Measurements from ENCODE around the gene SERPING1. TPM values are rescaled to one million over a fixed set of nuclear protein-coding genes. Genes with fewer than 3 reads are reported as not detected.
A peak's percentile ranks its signal among the peaks of the same experiment; 100 is the strongest.

The SERPING1 gene
- polyA plus RNA-seq (2011; rRNA removed) (92.4 and 119 TPM in 2 replicates), polyA minus RNA-seq (2011; rRNA and poly(A)+ RNA removed) (27.7 and 29.1 TPM in 2 replicates)

- no peak for DNase-seq (ENCODE audit: low read depth)
- peaks cover 2% of the 10 kb centered on the region; the same call in 1 of the 2 replicates for H3K36me3 ChIP-seq (ENCODE audit: control insufficient read depth, insufficient read depth, low read length)
- TF ChIP-seq, protein P1, sequence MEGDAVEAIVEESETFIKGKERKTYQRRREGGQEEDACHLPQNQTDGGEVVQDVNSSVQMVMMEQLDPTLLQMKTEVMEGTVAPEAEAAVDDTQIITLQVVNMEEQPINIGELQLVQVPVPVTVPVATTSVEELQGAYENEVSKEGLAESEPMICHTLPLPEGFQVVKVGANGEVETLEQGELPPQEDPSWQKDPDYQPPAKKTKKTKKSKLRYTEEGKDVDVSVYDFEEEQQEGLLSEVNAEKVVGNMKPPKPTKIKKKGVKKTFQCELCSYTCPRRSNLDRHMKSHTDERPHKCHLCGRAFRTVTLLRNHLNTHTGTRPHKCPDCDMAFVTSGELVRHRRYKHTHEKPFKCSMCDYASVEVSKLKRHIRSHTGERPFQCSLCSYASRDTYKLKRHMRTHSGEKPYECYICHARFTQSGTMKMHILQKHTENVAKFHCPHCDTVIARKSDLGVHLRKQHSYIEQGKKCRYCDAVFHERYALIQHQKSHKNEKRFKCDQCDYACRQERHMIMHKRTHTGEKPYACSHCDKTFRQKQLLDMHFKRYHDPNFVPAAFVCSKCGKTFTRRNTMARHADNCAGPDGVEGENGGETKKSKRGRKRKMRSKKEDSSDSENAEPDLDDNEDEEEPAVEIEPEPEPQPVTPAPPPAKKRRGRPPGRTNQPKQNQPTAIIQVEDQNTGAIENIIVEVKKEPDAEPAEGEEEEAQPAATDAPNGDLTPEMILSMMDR (IDR thresholded peaks at IDR 0.05; ENCODE audit: insufficient read depth, low read depth, low read length) = no peak
- peak within 1 kb of the TSS; percentile 60 for H3K4me3 ChIP-seq (ENCODE audit: low read depth, low read length)
- CTCF ChIA-PET = interaction anchor here (0.6 to 8.2 kb wide), 8 partner anchors 8 to 139 kb away, joined by 3 to 50 read pairs (median 4); partner anchors contain the start of gene UBE2L6
- 0 out of 2 replicates have a peak, but pooled peaks cover 5% of the 10 kb centered on the region for H3K27me3 ChIP-seq (ENCODE audit: control insufficient read depth, insufficient read depth, low read length)
- POLR2A ChIA-PET = no interaction called here
Measured at GRCh38 chr11:57597461-57597915, at the start of gene SERPING1. Gene SERPING1, plus strand, starts transcription at chr11:57597685. Its CDS starts 586 bp downstream, at chr11:57598271.

- TF ChIP-seq, protein P1 (IDR thresholded peaks at IDR 0.05; ENCODE audit: insufficient read depth, low read depth, low read length) = no peak
Measured at GRCh38 chr11:57547854-57548377, 49.6 kb upstream of the SERPING1 start.

DNA sequence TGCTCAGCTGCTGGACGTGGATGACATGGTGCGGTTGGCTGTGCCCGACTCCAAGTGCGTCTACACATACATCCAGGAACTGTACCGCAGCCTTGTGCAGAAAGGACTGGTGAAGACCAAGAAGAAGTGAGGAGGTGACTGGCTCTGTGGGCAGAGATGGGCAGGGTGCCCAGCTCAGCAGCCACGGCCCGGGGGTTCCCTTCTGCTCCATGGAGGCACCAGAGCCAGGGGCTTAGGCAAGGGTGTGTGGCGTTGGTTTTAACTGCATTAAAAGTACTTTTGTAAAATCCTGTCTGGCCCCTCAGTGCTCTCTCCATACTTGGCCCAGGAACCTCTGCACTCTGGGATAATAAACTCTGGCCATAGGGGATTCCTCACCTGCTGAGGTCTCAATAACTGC, 47.5 kb upstream of the SERPING1 start:
- peaks cover 16% of the 10 kb centered on the region for H3K36me3 ChIP-seq (ENCODE audit: control insufficient read depth, insufficient read depth, low read length)
- H3K4me3 ChIP-seq (ENCODE audit: low read depth, low read length) = no peak overlapping the region
- no peaks in the 10 kb centered on the region for H3K27me3 ChIP-seq (ENCODE audit: control insufficient read depth, insufficient read depth, low read length)
- POLR2A ChIA-PET = no interaction called here
- TF ChIP-seq, protein P1 (IDR thresholded peaks at IDR 0.05; ENCODE audit: insufficient read depth, low read depth, low read length) = no peak
- CTCF ChIA-PET = interaction anchor here (0.6 to 1.5 kb wide), 6 partner anchors 9 to 217 kb away, joined by 3 to 5 read pairs (median 4); no protein-coding TSS in a partner anchor
- no peak for DNase-seq (ENCODE audit: low read depth)

More at GRCh38 chr11:57547854-57548377, 49.6 kb upstream of the SERPING1 start:
- DNase-seq (ENCODE audit: low read depth) = no peak
- CTCF ChIA-PET = interaction anchor here (1.1 to 1.5 kb wide), 3 partner anchors 9 to 97 kb away, joined by 3 to 4 read pairs (median 4); no protein-coding TSS in a partner anchor
- POLR2A ChIA-PET = no interaction called here
- no peak overlapping the region for H3K4me3 ChIP-seq (ENCODE audit: low read depth, low read length)
- peaks cover 11% of the 10 kb centered on the region for H3K36me3 ChIP-seq (ENCODE audit: control insufficient read depth, insufficient read depth, low read length)
- H3K27me3 ChIP-seq (ENCODE audit: control insufficient read depth, insufficient read depth, low read length) = no peaks in the 10 kb centered on the region

GRCh38 chr11:57551941-57552340, 45.5 kb upstream of the SERPING1 start:
- DNase-seq (ENCODE audit: low read depth) = no peak
- Histone ChIP-seq H3K27me3 (ENCODE audit: control insufficient read depth, insufficient read depth, low read length) (no peaks in the 10 kb centered on the region), H3K36me3 (ENCODE audit: control insufficient read depth, insufficient read depth, low read length) (peaks cover 20% of the 10 kb centered on the region), H3K4me3 (ENCODE audit: low read depth, low read length) (no peak overlapping the region)
- CTCF ChIA-PET = interaction anchor here (0.6 to 1.7 kb wide), 2 partner anchors 16 to 71 kb away, joined by 3 to 6 read pairs; partner anchors contain the start of gene UBE2L6
- TF ChIP-seq, protein P1 (IDR thresholded peaks at IDR 0.05; ENCODE audit: insufficient read depth, low read depth, low read length) = no peak
- POLR2A ChIA-PET = no interaction called here

DNA sequence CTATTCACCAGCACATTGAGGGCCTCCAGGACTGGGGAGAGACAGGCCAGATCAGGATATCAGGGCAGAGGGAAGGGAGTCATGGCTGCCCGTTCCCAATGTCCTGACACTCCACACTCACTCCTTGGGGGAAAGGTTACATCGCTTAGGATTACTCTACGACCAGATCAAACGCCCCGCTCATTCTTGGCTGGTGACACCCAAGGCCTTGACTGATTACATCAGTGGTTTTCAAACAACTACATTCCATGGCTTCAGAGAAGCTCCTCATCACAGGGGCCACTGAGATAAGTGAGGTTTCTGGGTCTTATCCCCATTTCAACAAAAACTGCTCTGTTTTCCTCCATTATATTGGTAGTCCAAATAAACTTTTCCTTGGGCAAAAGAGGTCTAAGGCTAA, 45.0 kb upstream of the SERPING1 start:
- no peaks in the 10 kb centered on the region for H3K27me3 ChIP-seq (ENCODE audit: control insufficient read depth, insufficient read depth, low read length)
- H3K4me3 ChIP-seq (ENCODE audit: low read depth, low read length) = no peak overlapping the region
- no peak for DNase-seq (ENCODE audit: low read depth)
- TF ChIP-seq, protein P1 (IDR thresholded peaks at IDR 0.05; ENCODE audit: insufficient read depth, low read depth, low read length) = no peak
- ChIA-PET POLR2A (no interaction called here), CTCF (interaction anchor here (1.7 kb wide), 1 partner anchor 16 kb away, joined by 6 read pairs; the partner anchor contains the start of gene UBE2L6)
- H3K36me3 ChIP-seq (ENCODE audit: control insufficient read depth, insufficient read depth, low read length) = peaks cover 22% of the 10 kb centered on the region
